H1 (cell line): Measurements from ENCODE around the gene PAAF1. TPM values are rescaled to one million over a fixed set of nuclear protein-coding genes. Genes with fewer than 3 reads are reported as not detected.

Experiments
- CTCF ChIA-PET: fragments of 300-600 bp; sonication (Branson Sonifier 250); formaldehyde crosslinking; loops from one replicate; lab custom pipeline; 2021; ENCODE audit not compliant: partially characterized antibody; lab: Charles Lee
- POLR2A ChIA-PET: fragments of 300-600 bp; sonication (Branson Sonifier 250); formaldehyde crosslinking; loops from one replicate; lab custom pipeline; 2021; ENCODE audit warnings: inconsistent platforms; ENCODE audit not compliant: partially characterized antibody; lab: Charles Lee
- DNase-seq, 2 experiments: peaks; one replicate each; pipeline versions ENCODE4 v3.0.0 to v3.0.0-alpha.2; 2010 to 2022; ENCODE audit warnings: low spot score in 2 of 2, low read depth in 1 of 2, mixed read lengths in 1 of 2
- FAIRE-seq: peaks from 2 replicates; lab custom pipeline; 2011; peaks lifted over from hg19 to GRCh38; lab: Jason Lieb, UNC
- H2AFZ ChIP-seq: 2 replicates; pipeline ENCODE4 v1.8.1; 2012; ENCODE audit warnings: low read length, inconsistent platforms
- H2AK5ac ChIP-seq: 2 replicates; pipeline ENCODE4 v1.6.1; 2013; ENCODE audit warnings: low read depth, low read length
- H2BK120ac ChIP-seq: replicated peaks from 2 replicates; pipeline ENCODE3; 2013; ENCODE audit warnings: low read depth, low read length, inconsistent platforms
- H2BK12ac ChIP-seq: 2 replicates; pipeline ENCODE4 v1.6.1; 2013; ENCODE audit warnings: low read depth, low read length
- H2BK15ac ChIP-seq: 2 replicates; pipeline ENCODE4 v1.6.1; 2013; ENCODE audit warnings: low read length
- H2BK20ac ChIP-seq: 2 replicates; pipeline ENCODE4 v1.6.1; 2013; ENCODE audit warnings: low read length
- H2BK5ac ChIP-seq: 2 replicates; pipeline ENCODE4 v1.6.1; 2013; ENCODE audit warnings: low read depth, low read length
- H3K14ac ChIP-seq: 2 replicates; pipeline ENCODE4 v1.6.1; 2013; ENCODE audit warnings: inconsistent platforms; ENCODE audit not compliant: insufficient read length
- H3K18ac ChIP-seq: 2 replicates; pipeline ENCODE4 v1.6.1; 2013; ENCODE audit warnings: low read length; ENCODE audit errors: extremely low read depth
- H3K23ac ChIP-seq: 2 replicates; pipeline ENCODE4 v1.6.1; 2013; ENCODE audit warnings: inconsistent platforms; ENCODE audit not compliant: insufficient read length
- H3K23me2 ChIP-seq: 2 replicates; pipeline ENCODE4 v1.6.1; 2013; ENCODE audit warnings: low read depth, low read length
- H3K27ac ChIP-seq: 2 replicates; pipeline ENCODE4 v1.6.1; 2011; ENCODE audit warnings: low read depth, low read length, inconsistent platforms
- H3K27me3 ChIP-seq, 4 experiments: replicated peaks in 1 of 4; 1 replicate in 1 of 4; 2 replicates in 3 of 4; pipeline versions ENCODE4 v1.6.1 to v1.8.1; 2011 to 2013; ENCODE audit warnings: low read length in 3 of 4, mild to moderate bottlenecking in 3 of 4, inconsistent platforms in 2 of 4, mixed read lengths in 2 of 4, moderate library complexity in 1 of 4; ENCODE audit not compliant: control insufficient read depth in 3 of 4, insufficient read depth in 3 of 4; ENCODE audit errors: extremely low read depth in 1 of 4
- H3K36me3 ChIP-seq, 4 experiments: 2 replicates each; pipeline versions ENCODE4 v1.6.1 to v1.8.1; 2011 to 2013; ENCODE audit warnings: mild to moderate bottlenecking in 4 of 4, low read length in 3 of 4, moderate library complexity in 2 of 4, control low read depth in 1 of 4, inconsistent platforms in 1 of 4; ENCODE audit not compliant: insufficient read depth in 4 of 4, control insufficient read depth in 2 of 4
- H3K4ac ChIP-seq: replicated peaks from 2 replicates; pipeline ENCODE3; 2013; ENCODE audit warnings: low read length, low read depth, mixed read lengths, inconsistent platforms; ENCODE audit not compliant: insufficient read length
- H3K4me1 ChIP-seq, 4 experiments: replicated peaks in 1 of 4; 1 replicate in 1 of 4; 2 replicates in 3 of 4; pipeline versions ENCODE4 v1.6.1 to v1.8.1; 2011 to 2013; ENCODE audit warnings: low read length in 3 of 4, inconsistent platforms in 2 of 4, mixed read lengths in 1 of 4; ENCODE audit not compliant: insufficient read depth in 4 of 4, control insufficient read depth in 3 of 4
- H3K4me2 ChIP-seq, 2 experiments: 2 replicates each; pipeline versions ENCODE4 v1.6.1 to v1.8.1; 2011 to 2013; ENCODE audit warnings: low read depth in 2 of 2, low read length in 2 of 2, control low read depth in 1 of 2, inconsistent platforms in 1 of 2, mild to moderate bottlenecking in 1 of 2; ENCODE audit not compliant: insufficient read depth in 1 of 2
- H3K4me3 ChIP-seq, 4 experiments: fragments of 200-600, 300-600 bp in 1 of 4; sonication (generic), shearing (Covaris generic), sonication (Bioruptor Twin) in 1 of 4; 2 replicates each; pipeline versions ENCODE4 v1.5.1 to v1.8.1; 2011 to 2016; ENCODE audit warnings: low read length in 4 of 4, low read depth in 3 of 4, control low read depth in 2 of 4, inconsistent platforms in 2 of 4, mild to moderate bottlenecking in 2 of 4, mixed read lengths in 1 of 4, moderate library complexity in 1 of 4; ENCODE audit not compliant: insufficient read depth in 2 of 4; ENCODE audit errors: extremely low read depth in 1 of 4
- H3K56ac ChIP-seq: replicated peaks from 2 replicates; pipeline ENCODE3; 2013; ENCODE audit warnings: low read depth, mild to moderate bottlenecking, mixed read lengths, low read length, inconsistent platforms; ENCODE audit not compliant: insufficient read length
- H3K79me1 ChIP-seq: 2 replicates; pipeline ENCODE4 v1.6.1; 2013; ENCODE audit warnings: low read depth, low read length, control low read depth
- H3K79me2 ChIP-seq, 2 experiments: 2 replicates each; pipeline versions ENCODE4 v1.6.1 to v1.8.1; 2012 to 2013; ENCODE audit warnings: low read length in 2 of 2, mild to moderate bottlenecking in 2 of 2, inconsistent platforms in 1 of 2; ENCODE audit not compliant: insufficient read depth in 2 of 2, control insufficient read depth in 1 of 2
- H3K9ac ChIP-seq, 4 experiments: replicated peaks in 1 of 4; 1 replicate in 1 of 4; 2 replicates in 3 of 4; pipeline versions ENCODE4 v1.6.1 to v1.8.1; 2011 to 2013; ENCODE audit warnings: low read depth in 3 of 4, low read length in 3 of 4, control low read depth in 2 of 4, mild to moderate bottlenecking in 2 of 4, moderate library complexity in 2 of 4, inconsistent platforms in 1 of 4; ENCODE audit errors: extremely low read depth in 1 of 4
- H3K9me3 ChIP-seq, 2 experiments: 2 replicates each; pipeline versions ENCODE4 v1.6.1 to v1.8.1; 2012 to 2013; ENCODE audit warnings: mild to moderate bottlenecking in 2 of 2, moderate library complexity in 2 of 2, control low read depth in 1 of 2, inconsistent platforms in 1 of 2, low read depth in 1 of 2, low read length in 1 of 2, mixed read lengths in 1 of 2; ENCODE audit not compliant: insufficient read depth in 2 of 2
- H4K20me1 ChIP-seq, 2 experiments: replicated peaks in 1 of 2; 2 replicates each; pipeline versions ENCODE3 to v1.8.1; 2011 to 2013; ENCODE audit warnings: inconsistent platforms in 2 of 2, low read length in 2 of 2, mild to moderate bottlenecking in 1 of 2; ENCODE audit not compliant: insufficient read depth in 2 of 2, control insufficient read depth in 1 of 2
- H4K5ac ChIP-seq: 2 replicates; pipeline ENCODE4 v1.6.1; 2013; ENCODE audit warnings: low read length, low read depth, mixed read lengths, inconsistent platforms; ENCODE audit not compliant: insufficient read length
- H4K8ac ChIP-seq: 2 replicates; pipeline ENCODE4 v1.8.0; 2013; ENCODE audit warnings: mild to moderate bottlenecking, moderate library complexity, low read length, inconsistent platforms; ENCODE audit not compliant: insufficient read depth; ENCODE audit errors: extremely low read depth
- H4K91ac ChIP-seq: replicated peaks from 2 replicates; pipeline ENCODE3; 2013; ENCODE audit warnings: low read length, mixed read lengths, inconsistent platforms; ENCODE audit not compliant: insufficient read length
- BACH1 ChIP-seq: IDR thresholded peaks from 2 replicates; pipeline ENCODE4 v1.6.1; 2012; ENCODE audit warnings: low read length, improper control_type of control experiment
- BRCA1 ChIP-seq: IDR thresholded peaks from 2 replicates; pipeline ENCODE4 v1.6.1; 2012; ENCODE audit warnings: low read depth, low read length, improper control_type of control experiment
- CHD1 ChIP-seq: IDR thresholded peaks from 2 replicates; pipeline ENCODE4 v1.6.1; 2012; ENCODE audit warnings: low read depth, low read length, improper control_type of control experiment
- CREB1 ChIP-seq: IDR thresholded peaks from 2 replicates; pipeline ENCODE4 v1.6.1; 2012; ENCODE audit warnings: inconsistent platforms
- CTBP2 ChIP-seq: IDR thresholded peaks from 2 replicates; pipeline ENCODE4 v1.7.0; 2011; ENCODE audit warnings: borderline replicate concordance, mild to moderate bottlenecking, moderate library complexity, mixed read lengths, low read length; ENCODE audit not compliant: insufficient read depth, insufficient read length
- EP300 ChIP-seq, 2 experiments: IDR thresholded peaks; 1 replicate in 1 of 2; 2 replicates in 1 of 2; pipeline ENCODE4 v1.6.1; 2011 to 2012; ENCODE audit warnings: low read depth in 2 of 2, low read length in 2 of 2, mild to moderate bottlenecking in 2 of 2, borderline replicate concordance in 1 of 2, inconsistent platforms in 1 of 2, moderate library complexity in 1 of 2
- JUN ChIP-seq: IDR thresholded peaks from 2 replicates; pipeline ENCODE4 v1.6.1; 2011; ENCODE audit warnings: low read depth, mild to moderate bottlenecking, improper control_type of control experiment, low read length
- NANOG ChIP-seq: IDR thresholded peaks from 2 replicates; pipeline ENCODE4 v1.6.1; 2011; ENCODE audit warnings: low read length, low read depth, mild to moderate bottlenecking, inconsistent platforms; ENCODE audit not compliant: insufficient read depth, poor library complexity, severe bottlenecking
- NRF1 ChIP-seq: IDR thresholded peaks from 2 replicates; pipeline ENCODE4 v1.6.1; 2011; ENCODE audit warnings: mild to moderate bottlenecking, low read depth, low read length, improper control_type of control experiment
- RNF2 ChIP-seq: fragments of 200-900, 300-1000 bp; sonication (generic); IDR thresholded peaks from 2 replicates; pipeline ENCODE4 v1.7.1; 2016; ENCODE audit warnings: borderline replicate concordance, low read depth, mild to moderate bottlenecking, antibody characterized with exemption, low read length; ENCODE audit not compliant: poor library complexity, severe bottlenecking; ENCODE audit errors: missing control alignments
- TCF12 ChIP-seq: IDR thresholded peaks from 2 replicates; pipeline ENCODE4 v1.6.1; 2011; ENCODE audit warnings: low read depth, mild to moderate bottlenecking, low read length
- WGBS, 2 experiments: shearing (Covaris generic) in 1 of 2; methylation state at CpG; one replicate each; pipeline versions ENCODE4 v1.1.6 to v1.1.7; 2013 to 2015; ENCODE audit warnings: low lambda C conversion rate in 2 of 2, mixed read lengths in 2 of 2, inconsistent platforms in 1 of 2, low coverage in 1 of 2, missing lambda C conversion rate in 1 of 2; ENCODE audit not compliant: insufficient replicate concordance in 2 of 2, insufficient coverage in 1 of 2, insufficient read length in 1 of 2; ENCODE audit errors: extremely low coverage in 1 of 2, missing lambda C conversion rate in 1 of 2; 5-methylcytosine and 5-hydroxymethylcytosine counted together
- polyA plus RNA-seq, 7 experiments: library from polyadenylated mRNA; depleted of rRNA in 3 of 7; stranded (reverse) in 5 of 7; unstranded in 2 of 7; fragments of >200 nt in 5 of 7; fragments of 200-250 nt in 2 of 7; gene quantifications; 1 replicate in 5 of 7; 2 replicates in 1 of 7; 4 replicates in 1 of 7; pipeline versions ENCODE4 v1.2.1 to v1.2.3, GENCODE V29; 2011 to 2013; ENCODE audit warnings: missing spikeins in 2 of 7, mixed read lengths in 2 of 7
- total RNA-seq: library from RNA; stranded (reverse); fragmentation: NEBNext Ultra II Directional; extraction: Animal tissue kit (Norgen Biotek cat#: 25700); gene quantifications from 2 replicates; pipeline ENCODE4 v1.2.1, GENCODE V29; 2021
- TF ChIP-seq, protein P1 (sequence below): IDR thresholded peaks from 2 replicates; pipeline ENCODE4 v1.6.1; 2012; ENCODE audit warnings: low read length, inconsistent platforms

Gene PAAF1
- total and polyA plus RNA-seq, 2 of the 8 experiments (the other 6 are each of a cell fraction or from before 2014, with no cell fraction given) = 24.4 to 28.8 TPM

DNA sequence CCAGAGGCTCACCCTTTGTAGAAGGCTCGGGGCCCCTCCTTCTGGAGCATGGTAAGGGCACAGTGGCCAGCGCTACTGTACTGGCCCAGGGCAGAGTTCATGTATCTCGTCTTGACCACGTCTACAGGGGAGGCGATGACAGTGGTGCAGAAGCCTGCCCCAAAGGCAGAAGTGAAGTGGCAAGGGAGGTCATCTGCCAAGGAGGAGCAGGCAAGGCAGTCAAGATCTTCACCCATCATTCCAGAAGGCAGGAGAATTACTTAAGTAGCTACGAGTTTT lies 98.6 kb downstream of the PAAF1 start:
- H3K27ac ChIP-seq = no peak overlapping the region
- H3K4me3 ChIP-seq = no peak overlapping the region
- no peak overlapping the region for H2BK5ac ChIP-seq
- no peak for FAIRE-seq
- H3K9me3 ChIP-seq = no peaks in the 10 kb centered on the region
- H2BK15ac ChIP-seq = no peak overlapping the region
- no peak overlapping the region for H3K23ac ChIP-seq
- H3K4me2 ChIP-seq = no peak overlapping the region
- WGBS, 2 experiments = 93% methylated on average over 6 of the region's 6 CpGs; no CpG with 5 or more reads in 1 of the 2 experiments
- DNase-seq = no peak
- H4K8ac ChIP-seq = no peak overlapping the region
- H2AFZ ChIP-seq = no peak overlapping the region
- no peak overlapping the region for H4K91ac ChIP-seq
- H4K20me1 ChIP-seq = peaks cover 0 to 8% of the 10 kb centered on the region in 2 experiments
- no peaks in the 10 kb centered on the region for H3K23me2 ChIP-seq
- H2BK20ac ChIP-seq = no peak overlapping the region
- ChIA-PET CTCF (no interaction called here), POLR2A (interaction anchor here (1.4 to 2.2 kb wide), 2 partner anchors 9 to 12 kb away, joined by 4 to 11 read pairs; no protein-coding TSS in a partner anchor)
- no peak overlapping the region for H3K4ac ChIP-seq
- H4K5ac ChIP-seq = no peak overlapping the region
- H3K4me1 ChIP-seq = peaks cover 3 to 5% (median 4%) of the 10 kb centered on the region in 4 experiments; a peak in 6 of 7 replicates
- no peaks in the 10 kb centered on the region for H3K27me3 ChIP-seq
- no peak overlapping the region for H2BK120ac ChIP-seq
- H2AK5ac ChIP-seq = no peak overlapping the region
- no peaks in the 10 kb centered on the region; the same call in 1 of the 2 replicates for H3K79me1 ChIP-seq
- no peak overlapping the region for H3K56ac ChIP-seq
- H3K18ac ChIP-seq = no peak overlapping the region
- no peak overlapping the region for H3K9ac ChIP-seq
- H2BK12ac ChIP-seq = no peak overlapping the region
- peaks cover 20 to 57% (median 37%) of the 10 kb centered on the region in 4 experiments for H3K36me3 ChIP-seq
- no peak overlapping the region for H3K14ac ChIP-seq
- H3K79me2 ChIP-seq = no peaks in the 10 kb centered on the region
- TF ChIP-seq TCF12 = no peak
- TF ChIP-seq BACH1 = no peak
- TF ChIP-seq BRCA1 = no peak
- no peak for TF ChIP-seq CHD1
- TF ChIP-seq NANOG = no peak
- TF ChIP-seq JUN = no peak
- TF ChIP-seq, protein P1, sequence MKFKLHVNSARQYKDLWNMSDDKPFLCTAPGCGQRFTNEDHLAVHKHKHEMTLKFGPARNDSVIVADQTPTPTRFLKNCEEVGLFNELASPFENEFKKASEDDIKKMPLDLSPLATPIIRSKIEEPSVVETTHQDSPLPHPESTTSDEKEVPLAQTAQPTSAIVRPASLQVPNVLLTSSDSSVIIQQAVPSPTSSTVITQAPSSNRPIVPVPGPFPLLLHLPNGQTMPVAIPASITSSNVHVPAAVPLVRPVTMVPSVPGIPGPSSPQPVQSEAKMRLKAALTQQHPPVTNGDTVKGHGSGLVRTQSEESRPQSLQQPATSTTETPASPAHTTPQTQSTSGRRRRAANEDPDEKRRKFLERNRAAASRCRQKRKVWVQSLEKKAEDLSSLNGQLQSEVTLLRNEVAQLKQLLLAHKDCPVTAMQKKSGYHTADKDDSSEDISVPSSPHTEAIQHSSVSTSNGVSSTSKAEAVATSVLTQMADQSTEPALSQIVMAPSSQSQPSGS = no peak
- TF ChIP-seq EP300 (IDR thresholded peaks at IDR 0.05; ENCODE audit: borderline replicate concordance in 1 of 2, low read depth in 2 of 2, low read length in 2 of 2) = no peak
- TF ChIP-seq CREB1 = no peak
- no peak for TF ChIP-seq CTBP2
- TF ChIP-seq NRF1 = no peak
- no peak for TF ChIP-seq RNF2
